Measurements from ENCODE around the gene MCL1. TPM values are rescaled to one million over a fixed set of nuclear protein-coding genes. Genes with fewer than 3 reads are reported as not detected.

MCL1 gene
- total and polyA plus RNA-seq, 10 of the 15 experiments (the other 5 are each of a cell fraction or from before 2014, with no cell fraction given) = 18.1 to 148 (median 86.4) TPM

DNA sequence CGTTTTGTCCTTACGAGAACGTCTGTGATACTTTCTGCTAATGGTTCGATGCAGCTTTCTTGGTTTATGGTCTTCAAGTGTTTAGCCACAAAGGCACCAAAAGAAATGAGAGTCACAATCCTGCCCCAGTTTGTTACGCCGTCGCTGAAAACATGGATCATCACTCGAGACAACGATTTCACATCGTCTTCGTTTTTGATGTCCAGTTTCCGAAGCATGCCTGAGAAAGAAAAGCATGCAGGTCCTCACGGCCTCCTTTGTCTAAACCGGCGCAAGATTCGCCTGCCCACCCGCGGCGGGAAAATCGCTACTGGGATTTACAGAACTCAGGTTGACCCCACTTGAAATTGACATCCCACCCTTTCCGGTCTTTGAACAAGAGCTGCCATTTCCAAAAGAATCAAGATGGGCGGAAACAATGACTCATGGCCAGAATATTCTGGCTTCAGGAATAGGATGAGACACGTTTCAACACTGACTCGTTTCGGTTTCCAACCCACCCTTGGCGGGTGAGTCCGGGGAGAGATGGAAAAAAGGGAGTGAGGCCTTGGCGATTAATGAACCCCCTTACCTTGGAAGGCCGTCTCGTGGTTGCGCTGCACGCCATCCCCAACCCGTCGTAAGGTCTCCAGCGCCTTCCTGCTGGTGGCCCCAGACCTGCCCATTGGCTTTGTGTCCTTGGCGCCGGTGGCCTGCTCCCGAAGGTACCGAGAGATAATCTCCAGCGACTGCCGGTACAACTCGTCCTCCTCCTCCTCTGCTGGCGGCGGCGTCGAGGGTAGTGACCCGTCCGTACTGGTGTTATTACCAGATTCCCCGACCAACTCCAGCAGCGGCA lies 919 bp downstream of the MCL1 start (continued):
- TF ChIP-seq, protein P1, sequence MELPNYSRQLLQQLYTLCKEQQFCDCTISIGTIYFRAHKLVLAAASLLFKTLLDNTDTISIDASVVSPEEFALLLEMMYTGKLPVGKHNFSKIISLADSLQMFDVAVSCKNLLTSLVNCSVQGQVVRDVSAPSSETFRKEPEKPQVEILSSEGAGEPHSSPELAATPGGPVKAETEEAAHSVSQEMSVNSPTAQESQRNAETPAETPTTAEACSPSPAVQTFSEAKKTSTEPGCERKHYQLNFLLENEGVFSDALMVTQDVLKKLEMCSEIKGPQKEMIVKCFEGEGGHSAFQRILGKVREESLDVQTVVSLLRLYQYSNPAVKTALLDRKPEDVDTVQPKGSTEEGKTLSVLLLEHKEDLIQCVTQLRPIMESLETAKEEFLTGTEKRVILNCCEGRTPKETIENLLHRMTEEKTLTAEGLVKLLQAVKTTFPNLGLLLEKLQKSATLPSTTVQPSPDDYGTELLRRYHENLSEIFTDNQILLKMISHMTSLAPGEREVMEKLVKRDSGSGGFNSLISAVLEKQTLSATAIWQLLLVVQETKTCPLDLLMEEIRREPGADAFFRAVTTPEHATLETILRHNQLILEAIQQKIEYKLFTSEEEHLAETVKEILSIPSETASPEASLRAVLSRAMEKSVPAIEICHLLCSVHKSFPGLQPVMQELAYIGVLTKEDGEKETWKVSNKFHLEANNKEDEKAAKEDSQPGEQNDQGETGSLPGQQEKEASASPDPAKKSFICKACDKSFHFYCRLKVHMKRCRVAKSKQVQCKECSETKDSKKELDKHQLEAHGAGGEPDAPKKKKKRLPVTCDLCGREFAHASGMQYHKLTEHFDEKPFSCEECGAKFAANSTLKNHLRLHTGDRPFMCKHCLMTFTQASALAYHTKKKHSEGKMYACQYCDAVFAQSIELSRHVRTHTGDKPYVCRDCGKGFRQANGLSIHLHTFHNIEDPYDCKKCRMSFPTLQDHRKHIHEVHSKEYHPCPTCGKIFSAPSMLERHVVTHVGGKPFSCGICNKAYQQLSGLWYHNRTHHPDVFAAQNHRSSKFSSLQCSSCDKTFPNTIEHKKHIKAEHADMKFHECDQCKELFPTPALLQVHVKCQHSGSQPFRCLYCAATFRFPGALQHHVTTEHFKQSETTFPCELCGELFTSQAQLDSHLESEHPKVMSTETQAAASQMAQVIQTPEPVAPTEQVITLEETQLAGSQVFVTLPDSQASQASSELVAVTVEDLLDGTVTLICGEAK (IDR thresholded peaks at IDR 0.05; ENCODE audit: borderline replicate concordance) = no peak
- TF ChIP-seq BMI1 (IDR thresholded peaks at IDR 0.05; ENCODE audit: borderline replicate concordance) = no peak
- no peak for TF ChIP-seq BCL11A (IDR thresholded peaks at IDR 0.05; ENCODE audit: low read depth, low read length)
- TF ChIP-seq, protein P2, sequence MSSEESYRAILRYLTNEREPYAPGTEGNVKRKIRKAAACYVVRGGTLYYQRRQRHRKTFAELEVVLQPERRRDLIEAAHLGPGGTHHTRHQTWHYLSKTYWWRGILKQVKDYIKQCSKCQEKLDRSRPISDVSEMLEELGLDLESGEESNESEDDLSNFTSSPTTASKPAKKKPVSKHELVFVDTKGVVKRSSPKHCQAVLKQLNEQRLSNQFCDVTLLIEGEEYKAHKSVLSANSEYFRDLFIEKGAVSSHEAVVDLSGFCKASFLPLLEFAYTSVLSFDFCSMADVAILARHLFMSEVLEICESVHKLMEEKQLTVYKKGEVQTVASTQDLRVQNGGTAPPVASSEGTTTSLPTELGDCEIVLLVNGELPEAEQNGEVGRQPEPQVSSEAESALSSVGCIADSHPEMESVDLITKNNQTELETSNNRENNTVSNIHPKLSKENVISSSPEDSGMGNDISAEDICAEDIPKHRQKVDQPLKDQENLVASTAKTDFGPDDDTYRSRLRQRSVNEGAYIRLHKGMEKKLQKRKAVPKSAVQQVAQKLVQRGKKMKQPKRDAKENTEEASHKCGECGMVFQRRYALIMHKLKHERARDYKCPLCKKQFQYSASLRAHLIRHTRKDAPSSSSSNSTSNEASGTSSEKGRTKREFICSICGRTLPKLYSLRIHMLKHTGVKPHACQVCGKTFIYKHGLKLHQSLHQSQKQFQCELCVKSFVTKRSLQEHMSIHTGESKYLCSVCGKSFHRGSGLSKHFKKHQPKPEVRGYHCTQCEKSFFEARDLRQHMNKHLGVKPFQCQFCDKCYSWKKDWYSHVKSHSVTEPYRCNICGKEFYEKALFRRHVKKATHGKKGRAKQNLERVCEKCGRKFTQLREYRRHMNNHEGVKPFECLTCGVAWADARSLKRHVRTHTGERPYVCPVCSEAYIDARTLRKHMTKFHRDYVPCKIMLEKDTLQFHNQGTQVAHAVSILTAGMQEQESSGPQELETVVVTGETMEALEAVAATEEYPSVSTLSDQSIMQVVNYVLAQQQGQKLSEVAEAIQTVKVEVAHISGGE (CRISPR knock-in tag; IDR thresholded peaks at IDR 0.05) = peak; percentile 15; the same call in 1 of the 2 replicates
- TF ChIP-seq ZNF207 (IDR thresholded peaks at IDR 0.05; ENCODE audit: borderline replicate concordance) = no peak
- TF ChIP-seq, protein P3, sequence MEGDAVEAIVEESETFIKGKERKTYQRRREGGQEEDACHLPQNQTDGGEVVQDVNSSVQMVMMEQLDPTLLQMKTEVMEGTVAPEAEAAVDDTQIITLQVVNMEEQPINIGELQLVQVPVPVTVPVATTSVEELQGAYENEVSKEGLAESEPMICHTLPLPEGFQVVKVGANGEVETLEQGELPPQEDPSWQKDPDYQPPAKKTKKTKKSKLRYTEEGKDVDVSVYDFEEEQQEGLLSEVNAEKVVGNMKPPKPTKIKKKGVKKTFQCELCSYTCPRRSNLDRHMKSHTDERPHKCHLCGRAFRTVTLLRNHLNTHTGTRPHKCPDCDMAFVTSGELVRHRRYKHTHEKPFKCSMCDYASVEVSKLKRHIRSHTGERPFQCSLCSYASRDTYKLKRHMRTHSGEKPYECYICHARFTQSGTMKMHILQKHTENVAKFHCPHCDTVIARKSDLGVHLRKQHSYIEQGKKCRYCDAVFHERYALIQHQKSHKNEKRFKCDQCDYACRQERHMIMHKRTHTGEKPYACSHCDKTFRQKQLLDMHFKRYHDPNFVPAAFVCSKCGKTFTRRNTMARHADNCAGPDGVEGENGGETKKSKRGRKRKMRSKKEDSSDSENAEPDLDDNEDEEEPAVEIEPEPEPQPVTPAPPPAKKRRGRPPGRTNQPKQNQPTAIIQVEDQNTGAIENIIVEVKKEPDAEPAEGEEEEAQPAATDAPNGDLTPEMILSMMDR (IDR thresholded peaks at IDR 0.05 in 2 of 3, conservative IDR thresholded peaks at IDR 0.05 in 1 of 3; ENCODE audit: control insufficient read depth in 2 of 3, extremely low read depth in 1 of 3, insufficient read depth in 1 of 3, low read depth in 3 of 3, low read length in 3 of 3) = no peak
- TF ChIP-seq WRNIP1 (IDR thresholded peaks at IDR 0.05; ENCODE audit: borderline replicate concordance, low read depth, low read length) = peak; percentile 29; the same call in 1 of the 2 replicates
- no peak for TF ChIP-seq SP1 (IDR thresholded peaks at IDR 0.05; ENCODE audit: low read depth, low read length)
- TF ChIP-seq NFIC (IDR thresholded peaks at IDR 0.05; ENCODE audit: low read depth, low read length) = peak; percentile 40; the same call in 1 of the 2 replicates
- peak in 1 of 2 experiments; percentile 28; a peak in 1 of 4 replicates for TF ChIP-seq ETV6 (conservative IDR thresholded peaks at IDR 0.05 in 1 of 2, IDR thresholded peaks at IDR 0.05 in 1 of 2; ENCODE audit: borderline replicate concordance in 1 of 2, low read depth in 1 of 2)
- TF ChIP-seq EED (IDR thresholded peaks at IDR 0.05; ENCODE audit: low read depth) = peak; percentile 58; the same call in 1 of the 2 replicates
- TF ChIP-seq NFYA (IDR thresholded peaks at IDR 0.05; ENCODE audit: borderline replicate concordance, low read depth, low read length) = no peak
- no peak for TF ChIP-seq FOXK2 (IDR thresholded peaks at IDR 0.05)
- TF ChIP-seq, protein P4, sequence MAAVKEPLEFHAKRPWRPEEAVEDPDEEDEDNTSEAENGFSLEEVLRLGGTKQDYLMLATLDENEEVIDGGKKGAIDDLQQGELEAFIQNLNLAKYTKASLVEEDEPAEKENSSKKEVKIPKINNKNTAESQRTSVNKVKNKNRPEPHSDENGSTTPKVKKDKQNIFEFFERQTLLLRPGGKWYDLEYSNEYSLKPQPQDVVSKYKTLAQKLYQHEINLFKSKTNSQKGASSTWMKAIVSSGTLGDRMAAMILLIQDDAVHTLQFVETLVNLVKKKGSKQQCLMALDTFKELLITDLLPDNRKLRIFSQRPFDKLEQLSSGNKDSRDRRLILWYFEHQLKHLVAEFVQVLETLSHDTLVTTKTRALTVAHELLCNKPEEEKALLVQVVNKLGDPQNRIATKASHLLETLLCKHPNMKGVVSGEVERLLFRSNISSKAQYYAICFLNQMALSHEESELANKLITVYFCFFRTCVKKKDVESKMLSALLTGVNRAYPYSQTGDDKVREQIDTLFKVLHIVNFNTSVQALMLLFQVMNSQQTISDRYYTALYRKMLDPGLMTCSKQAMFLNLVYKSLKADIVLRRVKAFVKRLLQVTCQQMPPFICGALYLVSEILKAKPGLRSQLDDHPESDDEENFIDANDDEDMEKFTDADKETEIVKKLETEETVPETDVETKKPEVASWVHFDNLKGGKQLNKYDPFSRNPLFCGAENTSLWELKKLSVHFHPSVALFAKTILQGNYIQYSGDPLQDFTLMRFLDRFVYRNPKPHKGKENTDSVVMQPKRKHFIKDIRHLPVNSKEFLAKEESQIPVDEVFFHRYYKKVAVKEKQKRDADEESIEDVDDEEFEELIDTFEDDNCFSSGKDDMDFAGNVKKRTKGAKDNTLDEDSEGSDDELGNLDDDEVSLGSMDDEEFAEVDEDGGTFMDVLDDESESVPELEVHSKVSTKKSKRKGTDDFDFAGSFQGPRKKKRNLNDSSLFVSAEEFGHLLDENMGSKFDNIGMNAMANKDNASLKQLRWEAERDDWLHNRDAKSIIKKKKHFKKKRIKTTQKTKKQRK (IDR thresholded peaks at IDR 0.05; ENCODE audit: low read depth, low read length) = no peak
- TF ChIP-seq PAX8 (IDR thresholded peaks at IDR 0.05) = no peak
